Activated CD4-positive, alpha-beta T cell treated with anti-CD3 and anti-CD28 coated beads for 1 hour (primary cell): ENCODE results near the gene CARNS1.
"Not testable (repeated sequence)": the region's sequence is repeated elsewhere in the genome, so short reads cannot be mapped to it uniquely, and the experiment has no call there.

Source experiments
- DNase-seq: peaks from one replicate; pipeline ENCODE4 v3.0.0-alpha.2; 2020

Gene CARNS1

GRCh38 chr11:67397986-67398660 is 17.4 kb upstream of the CARNS1 start:
- no peak for DNase-seq

DNA sequence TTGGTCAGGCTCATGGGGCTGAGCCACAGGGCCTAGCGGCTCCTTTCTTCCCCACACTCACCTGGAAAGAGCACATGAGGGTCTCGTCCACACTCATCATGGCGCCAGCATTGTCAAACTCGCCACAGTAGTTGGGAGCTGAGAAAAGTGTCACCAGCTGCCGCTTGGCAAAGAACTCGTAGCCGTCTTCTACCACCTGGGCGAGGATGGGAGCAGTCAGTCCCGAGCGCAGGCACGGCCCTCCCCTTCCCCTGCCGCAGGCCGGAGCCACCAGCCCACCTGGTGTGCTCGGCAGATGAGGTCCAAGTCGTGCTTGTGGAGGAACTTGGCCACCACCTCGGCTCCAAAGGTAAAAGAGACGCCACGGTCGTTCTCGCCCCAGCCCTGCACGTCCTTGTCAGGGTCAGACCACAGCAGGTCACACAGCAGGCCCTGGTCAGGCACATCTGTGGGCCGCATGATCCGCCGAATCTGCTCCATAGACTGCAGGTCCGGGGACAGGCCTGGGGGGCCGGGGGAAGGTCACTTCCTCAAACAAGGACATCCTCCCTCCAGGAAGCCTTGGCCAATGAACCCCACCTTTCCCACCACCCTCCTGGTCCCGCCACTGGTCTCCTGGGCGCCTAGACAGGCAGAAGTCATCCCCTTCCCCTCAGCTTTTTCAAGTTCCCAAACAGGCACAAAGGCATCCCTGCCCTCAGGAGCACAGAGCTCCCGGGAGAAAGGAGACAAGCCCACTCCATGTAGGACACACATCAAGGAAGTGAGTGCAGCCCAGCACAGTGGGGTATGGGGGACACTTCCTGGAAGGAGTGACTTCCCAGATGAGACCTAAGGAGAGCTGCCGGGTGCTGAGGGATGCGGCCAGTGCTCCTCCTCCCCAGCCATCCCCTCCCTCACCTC is 16.6 kb upstream of the CARNS1 start:
- DNase-seq = no peak

GRCh38 chr11:67400251-67400941 is 15.1 kb upstream of the CARNS1 start:
- no peak for DNase-seq

GRCh38 chr11:67400942-67401494 is 14.5 kb upstream of the CARNS1 start:
- no peak for DNase-seq

DNA sequence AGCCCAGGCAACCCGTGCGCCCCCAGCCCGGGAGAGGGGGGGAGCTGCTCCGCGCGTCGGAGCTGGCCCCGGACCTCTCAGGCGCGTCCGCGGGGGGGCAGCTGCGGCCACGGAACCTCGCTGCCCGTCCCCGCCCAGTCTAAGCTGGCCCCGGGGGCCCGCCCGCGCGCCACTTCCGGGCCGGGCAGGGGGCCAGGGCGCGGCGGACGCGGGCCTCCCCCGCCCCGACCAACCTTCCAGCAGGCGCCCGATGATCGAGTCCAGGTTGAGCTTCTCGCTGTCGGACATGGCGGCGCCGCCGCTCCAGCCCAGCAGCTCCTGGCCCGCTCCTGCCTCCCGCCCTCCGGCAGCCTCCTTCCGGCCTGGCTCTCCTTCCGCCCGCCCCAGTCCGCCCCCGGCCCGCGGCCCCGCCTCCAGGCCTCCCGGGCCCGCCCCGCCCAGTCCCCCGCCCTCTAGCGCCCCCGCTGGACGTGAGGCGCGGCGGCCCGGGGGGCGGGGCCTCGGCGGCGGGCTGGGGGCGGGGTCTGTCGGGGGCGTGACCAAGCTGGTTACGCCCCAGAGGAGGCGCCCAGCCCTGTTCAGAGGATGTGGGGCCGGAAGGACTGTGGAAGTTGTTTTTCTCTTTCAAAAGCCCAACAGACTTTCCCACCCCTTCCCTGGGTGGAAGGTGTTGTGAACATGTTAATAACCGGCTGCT is 13.8 kb upstream of the CARNS1 start, which contains the start of gene PPP1CA:
Gene PPP1CA, minus strand, starts transcription at position 364 of the 697 bp plus-strand sequence. Its CDS starts 76 bp downstream, at position 288.
- peak; percentile 89 for DNase-seq

- DNase-seq = not testable (repeated sequence)
Observed at GRCh38 chr11:67402192-67402839, 13.2 kb upstream of the CARNS1 start.

DNA sequence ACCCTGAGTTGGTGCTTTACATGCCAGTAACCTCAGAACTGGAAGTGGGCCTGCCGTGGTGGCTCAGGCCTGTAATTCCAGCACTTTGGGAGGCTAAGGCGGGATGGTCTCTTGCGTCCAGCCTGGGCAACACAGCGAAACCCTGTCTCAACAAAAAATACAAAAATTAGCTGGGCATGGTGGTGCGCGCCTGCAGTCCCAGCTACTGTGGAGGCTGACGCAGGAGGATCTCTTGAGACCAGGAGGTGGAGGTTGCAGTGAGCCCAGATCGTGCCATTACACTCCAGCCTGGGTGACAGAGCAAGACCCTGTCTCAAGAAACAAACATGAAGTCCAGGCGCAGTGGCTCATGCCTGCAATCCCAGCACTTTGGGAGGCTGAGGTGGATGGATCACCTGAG is 12.4 kb upstream of the CARNS1 start:
- not testable (repeated sequence) for DNase-seq

- no peak for DNase-seq
Observed at GRCh38 chr11:67404515-67405195, 10.8 kb upstream of the CARNS1 start.

- DNase-seq = no peak
Observed at GRCh38 chr11:67405196-67405567, 10.3 kb upstream of the CARNS1 start.

- DNase-seq = no peak
Observed at GRCh38 chr11:67405688-67406339, 9.7 kb upstream of the CARNS1 start.

DNA sequence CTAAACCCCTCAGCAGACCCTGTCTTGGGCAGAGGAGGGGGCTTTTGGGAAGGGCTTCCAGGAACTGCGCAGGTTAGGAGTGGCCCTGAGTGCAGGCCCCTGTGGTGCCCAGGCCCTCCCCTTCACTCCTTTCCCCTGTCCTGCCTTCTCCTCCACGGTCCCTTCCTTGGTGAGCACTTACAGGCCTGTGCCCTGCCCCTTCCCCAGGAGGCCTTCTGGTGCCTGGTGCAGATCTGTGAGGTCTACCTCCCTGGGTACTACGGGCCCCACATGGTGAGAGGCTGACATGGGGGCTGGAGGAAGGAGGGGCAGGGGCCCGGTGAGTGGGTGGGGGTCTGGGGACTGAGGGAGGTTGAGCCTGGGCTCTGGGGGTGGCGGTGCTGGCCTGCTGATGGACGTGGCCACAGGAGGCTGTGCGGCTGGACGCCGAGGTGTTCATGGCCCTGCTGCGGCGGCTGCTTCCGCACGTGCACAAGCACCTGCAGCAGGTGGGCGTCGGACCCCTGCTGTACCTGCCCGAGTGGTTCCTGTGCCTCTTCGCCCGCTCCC is 9.0 kb upstream of the CARNS1 start:
- DNase-seq = no peak

DNA sequence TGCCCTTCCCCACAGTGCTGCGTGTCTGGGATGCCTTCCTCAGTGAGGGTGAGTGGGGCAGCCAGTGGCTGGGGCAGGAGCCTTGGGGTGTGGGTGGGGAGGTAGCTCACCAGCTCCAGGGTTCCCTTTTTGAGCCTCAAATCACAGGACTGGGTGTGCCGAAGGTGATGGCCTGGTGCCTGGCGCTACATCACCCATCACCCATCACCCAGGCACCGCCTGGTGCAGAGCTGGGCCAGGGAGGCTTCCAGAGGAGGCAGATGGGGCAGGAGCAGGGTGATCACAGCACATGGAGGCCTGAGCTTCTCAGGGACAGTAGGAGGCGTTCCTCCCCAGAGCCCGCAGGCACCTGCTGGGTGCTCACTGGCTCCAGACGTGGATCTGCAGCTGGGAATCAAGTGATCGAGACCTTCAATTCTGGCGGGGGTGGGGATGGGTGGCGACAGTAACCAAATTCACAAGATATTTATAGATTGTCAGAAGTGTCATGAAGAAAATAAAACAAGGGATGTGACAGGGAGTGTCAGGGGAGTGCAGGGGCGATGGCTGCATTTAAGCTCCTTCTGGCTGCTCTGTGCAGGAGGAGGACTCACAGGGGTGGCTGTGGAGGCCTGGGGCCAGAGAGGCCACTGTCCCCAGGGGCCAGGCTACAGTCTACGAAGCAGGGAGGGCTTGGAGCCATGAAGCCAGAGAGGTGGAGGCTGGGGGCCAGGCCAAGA is 8.3 kb upstream of the CARNS1 start:
- DNase-seq = no peak

- no peak for DNase-seq
Observed at GRCh38 chr11:67407688-67408163, 7.8 kb upstream of the CARNS1 start.

DNA sequence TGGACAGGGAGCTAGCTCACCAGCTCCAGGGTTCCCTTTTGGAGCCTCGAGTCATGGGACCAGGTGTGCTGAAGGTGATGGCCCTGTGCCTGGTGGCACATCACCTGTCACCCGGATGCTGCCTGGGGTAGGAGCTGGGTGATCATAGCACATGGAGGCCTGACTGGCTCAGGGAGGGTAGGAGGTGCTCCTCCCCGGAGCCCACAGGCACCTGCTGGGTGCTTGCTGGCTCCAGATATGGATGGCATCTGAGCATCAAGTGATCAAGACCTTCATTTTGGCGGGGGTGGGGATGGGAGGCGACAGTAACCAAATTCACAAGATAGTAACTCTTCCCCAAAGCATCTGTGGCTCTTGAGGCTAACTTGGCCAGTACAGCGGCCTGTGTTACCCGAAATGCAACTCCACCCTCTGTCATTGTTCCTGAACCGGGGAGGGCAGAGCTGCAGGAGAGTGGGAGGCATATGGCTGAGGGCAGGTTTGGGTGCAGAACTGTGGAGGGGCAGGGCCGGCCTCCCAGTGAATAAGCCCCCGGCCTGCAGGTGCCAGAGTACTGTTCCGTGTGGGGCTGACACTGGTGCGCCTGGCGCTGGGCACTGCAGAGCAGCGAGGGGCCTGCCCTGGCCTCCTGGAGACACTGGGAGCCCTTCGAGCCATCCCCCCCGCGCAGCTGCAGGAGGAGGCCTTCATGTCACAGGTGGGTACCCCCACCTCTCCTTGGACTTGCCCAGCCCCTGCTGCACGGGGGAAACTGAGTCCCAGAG is 6.9 kb upstream of the CARNS1 start:
- no peak for DNase-seq

GRCh38 chr11:67409261-67409666 is 6.2 kb upstream of the CARNS1 start:
- DNase-seq = peak; percentile 55

GRCh38 chr11:67409781-67410368 is 5.6 kb upstream of the CARNS1 start:
- DNase-seq = no peak

- DNase-seq = no peak
Observed at GRCh38 chr11:67410369-67410831, 5.1 kb upstream of the CARNS1 start.
